ENCODE measurements around the gene CDH23. TPM values are rescaled to one million over a fixed set of nuclear protein-coding genes. Genes with fewer than 3 reads are reported as not detected.

The CDH23 gene
- total and polyA plus RNA-seq, 2 donors = 3.6 to 9.9 TPM

- WGBS = 13% methylated on average over 8 of the region's 8 CpGs
- Histone ChIP-seq H3K4me1 (ENCODE audit: insufficient read depth) (no peaks in the 10 kb centered on the region), H3K36me3 (ENCODE audit: insufficient read depth) (no peaks in the 10 kb centered on the region), H3K4me3 (ENCODE audit: low read depth, low read length) (no peak overlapping the region), H3K27ac (ENCODE audit: low read depth) (peak overlapping the region; percentile 69)
- no peak for DNase-seq (ENCODE audit: extremely low spot score)
These were observed 331.3 kb downstream of the CDH23 start for GRCh38 chr10:71727738-71728737.

GRCh38 chr10:71729161-71729636 is 332.5 kb downstream of the CDH23 start:
- no peak for DNase-seq (ENCODE audit: extremely low spot score)
- 60% methylated on average over 10 of the region's 10 CpGs for WGBS
- no peaks in the 10 kb centered on the region for H3K4me1 ChIP-seq (ENCODE audit: insufficient read depth)
- H3K27ac ChIP-seq (ENCODE audit: low read depth) = no peak overlapping the region
- H3K36me3 ChIP-seq (ENCODE audit: insufficient read depth) = no peaks in the 10 kb centered on the region
- H3K4me3 ChIP-seq (ENCODE audit: low read depth, low read length) = no peak overlapping the region

GRCh38 chr10:71731791-71732190 is 335.1 kb downstream of the CDH23 start:
- Histone ChIP-seq H3K36me3 (ENCODE audit: insufficient read depth) (no peaks in the 10 kb centered on the region), H3K4me1 (ENCODE audit: insufficient read depth) (no peaks in the 10 kb centered on the region), H3K4me3 (ENCODE audit: low read depth, low read length) (no peak overlapping the region), H3K27ac (ENCODE audit: low read depth) (no peak overlapping the region)
- no peak for DNase-seq (ENCODE audit: extremely low spot score)
- WGBS = 94% methylated on average over 12 of the region's 12 CpGs

DNA sequence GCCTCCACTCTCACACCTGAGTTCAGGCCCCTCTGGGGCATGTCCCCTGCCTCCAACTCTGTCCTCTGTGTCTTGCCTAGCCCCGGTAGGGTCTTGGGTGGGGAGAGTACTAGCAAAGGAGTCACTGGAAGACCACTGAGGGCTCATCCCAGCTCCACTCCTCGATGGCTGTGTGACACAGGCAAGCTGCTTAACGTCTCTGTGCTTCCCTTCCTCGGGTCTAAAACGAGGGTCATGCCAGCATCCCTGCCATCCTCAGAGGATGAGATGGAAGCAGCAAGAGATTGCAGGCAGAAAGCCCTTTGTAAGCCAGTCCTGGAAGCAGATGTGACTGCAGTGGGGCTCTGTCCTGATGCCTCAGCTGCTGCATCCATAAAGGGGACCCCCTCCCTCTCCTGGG is 338.1 kb downstream of the CDH23 start:
- DNase-seq (ENCODE audit: extremely low spot score) = no peak
- Histone ChIP-seq H3K36me3 (ENCODE audit: insufficient read depth) (no peaks in the 10 kb centered on the region), H3K4me3 (ENCODE audit: low read depth, low read length) (no peak overlapping the region), H3K27ac (ENCODE audit: low read depth) (no peak overlapping the region), H3K4me1 (ENCODE audit: insufficient read depth) (no peaks in the 10 kb centered on the region)
- WGBS = 86% methylated on average over 5 of the region's 5 CpGs

GRCh38 chr10:71735709-71736569 is 339.2 kb downstream of the CDH23 start:
- 86% methylated on average over 16 of the region's 16 CpGs for WGBS
- Histone ChIP-seq H3K4me1 (ENCODE audit: insufficient read depth) (no peaks in the 10 kb centered on the region), H3K36me3 (ENCODE audit: insufficient read depth) (no peaks in the 10 kb centered on the region), H3K4me3 (ENCODE audit: low read depth, low read length) (no peak overlapping the region), H3K27ac (ENCODE audit: low read depth) (peak overlapping the region; percentile 14)
- DNase-seq (ENCODE audit: extremely low spot score) = no peak

DNA sequence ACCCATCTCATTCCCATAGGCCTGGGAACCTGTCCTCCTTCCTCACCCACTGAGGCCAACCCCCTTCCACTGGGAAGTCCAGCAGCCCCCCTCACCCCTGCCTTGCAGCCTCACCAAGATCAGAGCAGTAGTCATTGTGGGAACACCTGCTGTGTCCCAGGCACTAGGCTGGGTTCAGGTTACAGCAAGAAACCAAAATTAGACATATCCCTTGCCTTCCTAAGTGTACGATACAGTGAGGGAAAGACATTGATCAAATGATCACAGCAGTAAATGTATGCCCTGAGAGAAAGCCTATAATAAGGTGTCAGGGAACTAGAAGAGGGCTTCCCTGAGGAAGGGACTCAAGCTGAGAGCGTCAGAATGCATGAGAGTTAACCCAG is 339.8 kb downstream of the CDH23 start:
- no peak overlapping the region for H3K4me3 ChIP-seq (ENCODE audit: low read depth, low read length)
- peak overlapping the region; percentile 26 for H3K27ac ChIP-seq (ENCODE audit: low read depth)
- no peak for DNase-seq (ENCODE audit: extremely low spot score)
- 88% methylated on average over 2 of the region's 2 CpGs for WGBS
- H3K4me1 ChIP-seq (ENCODE audit: insufficient read depth) = no peaks in the 10 kb centered on the region
- no peaks in the 10 kb centered on the region for H3K36me3 ChIP-seq (ENCODE audit: insufficient read depth)

DNA sequence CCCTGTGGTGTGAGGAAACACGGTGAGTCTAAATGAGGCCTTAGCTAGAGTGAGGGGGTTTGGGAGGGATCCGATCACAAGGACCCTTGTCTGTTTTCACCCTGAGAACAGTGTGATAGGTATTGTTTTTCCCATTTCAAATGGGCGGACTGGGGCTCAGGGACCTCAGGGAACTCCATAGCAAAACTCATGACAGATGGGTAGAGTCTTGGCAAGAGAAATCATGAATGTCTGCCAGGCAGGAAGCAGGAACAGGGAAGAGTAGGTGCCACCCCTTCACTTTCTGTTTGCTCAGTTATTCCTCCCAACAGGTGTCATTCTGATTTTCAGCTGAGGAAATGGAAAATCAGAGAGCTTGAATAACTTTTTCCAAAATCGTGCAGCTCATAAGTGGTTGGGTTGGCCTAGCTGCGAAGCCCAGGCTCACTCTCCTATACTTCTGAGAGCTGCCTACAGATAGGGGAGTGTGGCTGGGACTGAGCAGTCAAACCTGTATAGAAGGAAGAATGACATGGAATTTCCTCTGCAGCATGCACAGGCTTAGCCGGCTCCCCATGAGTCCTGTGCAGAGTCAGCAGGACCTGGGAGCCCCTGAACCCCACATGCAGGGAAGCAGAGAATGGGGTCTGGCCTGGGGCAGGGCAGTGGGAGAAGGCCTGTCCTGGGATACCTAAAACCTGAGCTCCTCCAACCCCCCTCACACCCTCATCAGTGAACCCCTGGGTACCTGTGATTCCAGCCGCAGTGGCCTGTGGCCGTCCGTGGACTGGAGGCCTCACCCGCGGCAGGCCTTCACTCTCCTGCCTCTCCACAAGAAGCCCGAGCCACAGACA is 340.5 kb downstream of the CDH23 start:
- no peak for DNase-seq (ENCODE audit: extremely low spot score)
- no peaks in the 10 kb centered on the region for H3K4me1 ChIP-seq (ENCODE audit: insufficient read depth)
- WGBS = 79% methylated on average over 12 of the region's 12 CpGs
- no peaks in the 10 kb centered on the region for H3K36me3 ChIP-seq (ENCODE audit: insufficient read depth)
- H3K27ac ChIP-seq (ENCODE audit: low read depth) = no peak overlapping the region
- no peak overlapping the region for H3K4me3 ChIP-seq (ENCODE audit: low read depth, low read length)

GRCh38 chr10:71737834-71738197 is 341.1 kb downstream of the CDH23 start:
- DNase-seq (ENCODE audit: extremely low spot score) = no peak
- H3K4me3 ChIP-seq (ENCODE audit: low read depth, low read length) = no peak overlapping the region
- no peaks in the 10 kb centered on the region for H3K4me1 ChIP-seq (ENCODE audit: insufficient read depth)
- H3K36me3 ChIP-seq (ENCODE audit: insufficient read depth) = no peaks in the 10 kb centered on the region
- H3K27ac ChIP-seq (ENCODE audit: low read depth) = no peak overlapping the region
- 69% methylated on average over 3 of the region's 3 CpGs for WGBS

DNA sequence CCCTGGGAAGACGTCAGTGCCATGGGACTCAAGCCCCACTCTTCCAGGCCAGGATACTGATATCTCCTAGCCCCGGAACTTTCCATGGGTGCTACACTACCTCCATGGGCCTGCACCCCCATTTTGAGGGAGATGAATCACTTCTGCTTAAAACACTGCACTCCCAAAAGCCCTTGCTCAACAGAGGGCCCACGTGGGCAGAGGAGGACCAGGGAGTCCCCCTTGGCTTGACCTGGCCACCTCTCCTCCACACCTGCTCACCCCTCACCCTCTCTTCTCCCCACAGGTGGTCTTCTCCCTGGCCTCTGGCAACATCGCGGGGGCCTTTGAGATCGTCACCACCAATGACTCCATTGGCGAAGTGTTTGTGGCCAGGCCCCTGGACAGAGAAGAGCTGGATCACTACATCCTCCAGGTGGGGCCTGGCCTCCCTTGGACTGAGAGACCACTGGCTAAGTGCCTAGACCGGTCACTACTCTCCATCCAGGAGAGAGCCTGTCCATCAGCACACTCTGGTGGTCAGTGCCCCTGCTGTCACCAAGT is 342.7 kb downstream of the CDH23 start:
- H3K4me3 ChIP-seq (ENCODE audit: low read depth, low read length) = no peak overlapping the region
- 97% methylated on average over 8 of the region's 8 CpGs for WGBS
- no peak overlapping the region for H3K27ac ChIP-seq (ENCODE audit: low read depth)
- DNase-seq (ENCODE audit: extremely low spot score) = no peak
- no peaks in the 10 kb centered on the region for H3K4me1 ChIP-seq (ENCODE audit: insufficient read depth)
- no peaks in the 10 kb centered on the region for H3K36me3 ChIP-seq (ENCODE audit: insufficient read depth)

- Histone ChIP-seq H3K36me3 (ENCODE audit: insufficient read depth) (no peaks in the 10 kb centered on the region), H3K4me3 (ENCODE audit: low read depth, low read length) (no peak overlapping the region), H3K4me1 (ENCODE audit: insufficient read depth) (no peaks in the 10 kb centered on the region), H3K27ac (ENCODE audit: low read depth) (no peak overlapping the region)
- no peak for DNase-seq (ENCODE audit: extremely low spot score)
- 55% methylated on average over 9 of the region's 9 CpGs for WGBS
These were observed 343.4 kb downstream of the CDH23 start for GRCh38 chr10:71740069-71740653.

GRCh38 chr10:71741029-71741428 is 344.3 kb downstream of the CDH23 start:
- Histone ChIP-seq H3K4me3 (ENCODE audit: low read depth, low read length) (no peak overlapping the region), H3K36me3 (ENCODE audit: insufficient read depth) (no peaks in the 10 kb centered on the region), H3K4me1 (ENCODE audit: insufficient read depth) (no peaks in the 10 kb centered on the region), H3K27ac (ENCODE audit: low read depth) (no peak overlapping the region)
- WGBS = 76% methylated on average over 4 of the region's 4 CpGs
- DNase-seq (ENCODE audit: extremely low spot score) = no peak

GRCh38 chr10:71741671-71742070 is 345.0 kb downstream of the CDH23 start:
- no peaks in the 10 kb centered on the region for H3K4me1 ChIP-seq (ENCODE audit: insufficient read depth)
- no peaks in the 10 kb centered on the region for H3K36me3 ChIP-seq (ENCODE audit: insufficient read depth)
- 98% methylated on average over 20 of the region's 20 CpGs for WGBS
- no peak overlapping the region for H3K27ac ChIP-seq (ENCODE audit: low read depth)
- H3K4me3 ChIP-seq (ENCODE audit: low read depth, low read length) = no peak overlapping the region
- DNase-seq (ENCODE audit: extremely low spot score) = no peak

All from urinary bladder (tissue), 4 donors.